SK-N-SH treated with all-trans-retinoic acid at 6 μM for 48 hours (cell line): Measurements from ENCODE around the gene C14orf119.

Source experiments
- ATAC-seq: fragments of 200-7000 bp; cut with Tn5 transposase; 3 replicates; pipeline ENCODE4 v1.9.1; 2020; ENCODE audit warnings: mild to moderate bottlenecking, moderate library complexity
- ARNTL ChIP-seq: fragments of 450-650 bp; formaldehyde crosslinking; IDR thresholded peaks from 2 replicates; pipeline ENCODE4 v1.5.0; 2020; ENCODE audit warnings: low read depth, mild to moderate bottlenecking, moderate library complexity, borderline replicate concordance
- BACH2 ChIP-seq: fragments of 250-450 bp; sonication (Bioruptor Pico); IDR thresholded peaks from 2 replicates; pipeline ENCODE4 v1.9.0; 2021; ENCODE audit warnings: mild to moderate bottlenecking, borderline replicate concordance
- CREB5 ChIP-seq: fragments of 250-450 bp; sonication (Bioruptor Pico); IDR thresholded peaks from 2 replicates; pipeline ENCODE4 v1.5.1; 2020; ENCODE audit warnings: low read depth, mild to moderate bottlenecking, moderate library complexity
- CSDC2 ChIP-seq: fragments of 250-450 bp; sonication (Bioruptor Pico); IDR thresholded peaks from 2 replicates; pipeline ENCODE4 v1.5.0; 2020; ENCODE audit warnings: mild to moderate bottlenecking, moderate library complexity
- ESRRG ChIP-seq: fragments of 250-450 bp; sonication (Bioruptor Pico); IDR thresholded peaks from 2 replicates; pipeline ENCODE4 v1.6.1; 2021; ENCODE audit warnings: mild to moderate bottlenecking
- GLIS3 ChIP-seq: fragments of 250-450 bp; sonication (Bioruptor Pico); IDR thresholded peaks from 2 replicates; pipeline ENCODE4 v1.5.0; 2020; ENCODE audit warnings: mild to moderate bottlenecking, moderate library complexity
- ISL1 ChIP-seq: fragments of 250-450 bp; sonication (Bioruptor Pico); IDR thresholded peaks from 2 replicates; pipeline ENCODE4 v2.1.2; 2022; ENCODE audit warnings: mild to moderate bottlenecking, moderate library complexity
- OSR1 ChIP-seq: fragments of 250-450 bp; sonication (Bioruptor Pico); IDR thresholded peaks from 2 replicates; pipeline ENCODE4 v1.8.0; 2022; ENCODE audit warnings: moderate library complexity, mild to moderate bottlenecking, inconsistent platforms
- POU6F1 ChIP-seq: fragments of 250-450 bp; sonication (Bioruptor Pico); IDR thresholded peaks from 2 replicates; pipeline ENCODE4 v1.8.0; 2021; ENCODE audit warnings: low read depth, mild to moderate bottlenecking, moderate library complexity, borderline replicate concordance
- PPARA ChIP-seq: fragments of 250-450 bp; sonication (Bioruptor Pico); IDR thresholded peaks from 2 replicates; pipeline ENCODE4 v1.5.0; 2020; ENCODE audit warnings: mild to moderate bottlenecking, borderline replicate concordance
- SNAI2 ChIP-seq: fragments of 250-450 bp; sonication (Bioruptor Pico); IDR thresholded peaks from 2 replicates; pipeline ENCODE4 v1.5.0; 2020; ENCODE audit warnings: mild to moderate bottlenecking, moderate library complexity
- TCF4 ChIP-seq: fragments of 250-450 bp; sonication (Bioruptor Pico); IDR thresholded peaks from 2 replicates; pipeline ENCODE4 v1.8.0; 2021; ENCODE audit warnings: mild to moderate bottlenecking, moderate library complexity, borderline replicate concordance
- TOX ChIP-seq: fragments of 250-450 bp; sonication (Bioruptor Pico); IDR thresholded peaks from 2 replicates; pipeline ENCODE4 v1.8.0; 2021; ENCODE audit warnings: mild to moderate bottlenecking, moderate library complexity, borderline replicate concordance
- TSHZ2 ChIP-seq: fragments of 250-450 bp; sonication (Bioruptor Pico); IDR thresholded peaks from 2 replicates; pipeline ENCODE4 v1.5.0; 2020; ENCODE audit warnings: mild to moderate bottlenecking, moderate library complexity
- ZC3H10 ChIP-seq: fragments of 250-450 bp; sonication (Bioruptor Pico); IDR thresholded peaks from 2 replicates; pipeline ENCODE4 v1.5.1; 2021; ENCODE audit warnings: mild to moderate bottlenecking, moderate library complexity
- ZFP3 ChIP-seq: fragments of 250-450 bp; sonication (Bioruptor Pico); IDR thresholded peaks from 2 replicates; pipeline ENCODE4 v1.5.0; 2020; ENCODE audit warnings: mild to moderate bottlenecking, moderate library complexity
- ZFP30 ChIP-seq: fragments of 450-650 bp; formaldehyde crosslinking; IDR thresholded peaks from 2 replicates; pipeline ENCODE4 v1.5.0; 2022; ENCODE audit warnings: mild to moderate bottlenecking, moderate library complexity
- ZNF565 ChIP-seq: fragments of 450-650 bp; formaldehyde crosslinking; conservative IDR thresholded peaks from 2 replicates; pipeline ENCODE4 v1.5.0; 2020; ENCODE audit warnings: low read depth, mild to moderate bottlenecking, moderate library complexity
- ZNF8 ChIP-seq: fragments of 450-650 bp; formaldehyde crosslinking; IDR thresholded peaks from 2 replicates; pipeline ENCODE4 v1.5.0; 2020; ENCODE audit warnings: mild to moderate bottlenecking, moderate library complexity
- TF ChIP-seq, protein P1 (sequence below): fragments of 250-450 bp; sonication (Bioruptor Pico); IDR thresholded peaks from 2 replicates; pipeline ENCODE4 v1.8.0; 2020; ENCODE audit warnings: mild to moderate bottlenecking, moderate library complexity, borderline replicate concordance
- TF ChIP-seq, protein P2 (sequence below): fragments of 250-450 bp; sonication (Bioruptor Pico); IDR thresholded peaks from 2 replicates; pipeline ENCODE4 v1.5.1; 2021; ENCODE audit warnings: mild to moderate bottlenecking, moderate library complexity

C14orf119 gene

GRCh38 chr14:23052671-23053070 lies 42.6 kb upstream of the C14orf119 start:
- no peak for ATAC-seq
- TF ChIP-seq, protein P1, sequence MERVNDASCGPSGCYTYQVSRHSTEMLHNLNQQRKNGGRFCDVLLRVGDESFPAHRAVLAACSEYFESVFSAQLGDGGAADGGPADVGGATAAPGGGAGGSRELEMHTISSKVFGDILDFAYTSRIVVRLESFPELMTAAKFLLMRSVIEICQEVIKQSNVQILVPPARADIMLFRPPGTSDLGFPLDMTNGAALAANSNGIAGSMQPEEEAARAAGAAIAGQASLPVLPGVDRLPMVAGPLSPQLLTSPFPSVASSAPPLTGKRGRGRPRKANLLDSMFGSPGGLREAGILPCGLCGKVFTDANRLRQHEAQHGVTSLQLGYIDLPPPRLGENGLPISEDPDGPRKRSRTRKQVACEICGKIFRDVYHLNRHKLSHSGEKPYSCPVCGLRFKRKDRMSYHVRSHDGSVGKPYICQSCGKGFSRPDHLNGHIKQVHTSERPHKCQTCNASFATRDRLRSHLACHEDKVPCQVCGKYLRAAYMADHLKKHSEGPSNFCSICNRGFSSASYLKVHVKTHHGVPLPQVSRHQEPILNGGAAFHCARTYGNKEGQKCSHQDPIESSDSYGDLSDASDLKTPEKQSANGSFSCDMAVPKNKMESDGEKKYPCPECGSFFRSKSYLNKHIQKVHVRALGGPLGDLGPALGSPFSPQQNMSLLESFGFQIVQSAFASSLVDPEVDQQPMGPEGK (CRISPR knock-in tag): no peak
- no peak for TF ChIP-seq SNAI2 (CRISPR knock-in tag)
- TF ChIP-seq ESRRG (CRISPR knock-in tag): no peak
- no peak for TF ChIP-seq PPARA (CRISPR knock-in tag)
- no peak for TF ChIP-seq OSR1 (CRISPR knock-in tag)
- no peak for TF ChIP-seq ZFP3 (CRISPR knock-in tag)
- no peak for TF ChIP-seq ZFP30 (CRISPR knock-in tag)
- no peak for TF ChIP-seq POU6F1 (CRISPR knock-in tag)
- TF ChIP-seq GLIS3 (CRISPR knock-in tag): no peak
- no peak for TF ChIP-seq BACH2 (CRISPR knock-in tag)
- TF ChIP-seq CSDC2: no peak
- no peak for TF ChIP-seq TOX (CRISPR knock-in tag)
- TF ChIP-seq ZNF8 (CRISPR knock-in tag): no peak
- no peak for TF ChIP-seq ZC3H10
- TF ChIP-seq, all 23 proteins: peak for 0

DNA sequence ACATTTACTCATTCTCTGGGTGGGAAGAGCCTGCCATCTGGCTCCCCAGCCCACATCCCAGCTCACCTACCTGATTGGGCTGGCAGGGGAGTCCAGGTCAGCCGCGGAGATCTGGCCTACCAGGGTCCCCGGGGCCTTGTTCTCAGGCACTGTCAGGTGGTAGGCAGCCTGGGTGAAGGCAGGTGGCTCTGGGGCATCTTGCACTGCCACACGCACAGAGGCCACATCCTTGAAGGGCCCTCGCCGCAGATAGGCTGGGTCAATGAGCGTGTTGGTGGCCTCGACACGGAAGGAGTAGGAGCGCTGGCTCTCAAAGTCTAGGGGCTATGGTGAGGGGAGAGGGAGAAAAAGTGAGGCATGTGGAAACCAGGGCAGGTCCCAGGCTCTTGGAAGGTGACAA lies 41.9 kb upstream of the C14orf119 start:
- no peak for TF ChIP-seq CSDC2
- no peak for TF ChIP-seq POU6F1 (CRISPR knock-in tag)
- TF ChIP-seq, protein P1 (CRISPR knock-in tag): no peak
- TF ChIP-seq SNAI2 (CRISPR knock-in tag): no peak
- no peak for TF ChIP-seq ZC3H10
- no peak for TF ChIP-seq ISL1 (CRISPR knock-in tag)
- no peak for TF ChIP-seq TSHZ2 (CRISPR knock-in tag)
- no peak for TF ChIP-seq CREB5 (CRISPR knock-in tag)
- TF ChIP-seq ARNTL (CRISPR knock-in tag): no peak
- TF ChIP-seq TOX (CRISPR knock-in tag): no peak
- no peak for TF ChIP-seq TCF4 (CRISPR knock-in tag)
- no peak for TF ChIP-seq ZNF8 (CRISPR knock-in tag)
- TF ChIP-seq OSR1 (CRISPR knock-in tag): no peak
- no peak for TF ChIP-seq ZNF565 (CRISPR knock-in tag)
- TF ChIP-seq, protein P2, sequence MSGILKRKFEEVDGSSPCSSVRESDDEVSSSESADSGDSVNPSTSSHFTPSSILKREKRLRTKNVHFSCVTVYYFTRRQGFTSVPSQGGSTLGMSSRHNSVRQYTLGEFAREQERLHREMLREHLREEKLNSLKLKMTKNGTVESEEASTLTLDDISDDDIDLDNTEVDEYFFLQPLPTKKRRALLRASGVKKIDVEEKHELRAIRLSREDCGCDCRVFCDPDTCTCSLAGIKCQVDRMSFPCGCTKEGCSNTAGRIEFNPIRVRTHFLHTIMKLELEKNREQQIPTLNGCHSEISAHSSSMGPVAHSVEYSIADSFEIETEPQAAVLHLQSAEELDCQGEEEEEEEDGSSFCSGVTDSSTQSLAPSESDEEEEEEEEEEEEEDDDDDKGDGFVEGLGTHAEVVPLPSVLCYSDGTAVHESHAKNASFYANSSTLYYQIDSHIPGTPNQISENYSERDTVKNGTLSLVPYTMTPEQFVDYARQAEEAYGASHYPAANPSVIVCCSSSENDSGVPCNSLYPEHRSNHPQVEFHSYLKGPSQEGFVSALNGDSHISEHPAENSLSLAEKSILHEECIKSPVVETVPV (CRISPR knock-in tag): no peak
- TF ChIP-seq PPARA (CRISPR knock-in tag): no peak
- TF ChIP-seq ZFP30 (CRISPR knock-in tag): no peak
- no peak for ATAC-seq
